ENCODE results near the gene AGTRAP. TPM values are rescaled to one million over a fixed set of nuclear protein-coding genes. Genes with fewer than 3 reads are reported as not detected.

The AGTRAP gene
- total and polyA plus RNA-seq, 12 donors: 23.4 to 104 (median 45.1) TPM

- no peak for TF ChIP-seq CTCF (IDR thresholded peaks at IDR 0.05)
- TF ChIP-seq POLR2A (IDR thresholded peaks at IDR 0.05): no peak
- peak; percentile 68 to 78 (median 73) for DNase-seq
- Histone ChIP-seq H3K27me3 (peaks cover 5% of the 10 kb centered on the region), H3K4me3 (no peak overlapping the region), H3K36me3 (replicated peaks in 1 of 2) (no peaks in the 10 kb centered on the region), H3K27ac (no peak overlapping the region), H3K4me1 (replicated peaks in 1 of 2) (peaks cover 0 to 7% of the 10 kb centered on the region in 2 donors), H3K9me3 (replicated peaks in 1 of 3) (no peaks in the 10 kb centered on the region)
- intact Hi-C loops (cut with DNase I): no loop called here
- 22 to 41% (median 30%) methylated on average over 2 to 15 of the region's 15 CpGs for WGBS, 4 donors
Observed at GRCh38 chr1:11701551-11701961, 34.4 kb upstream of the AGTRAP start.

GRCh38 chr1:11701981-11702803 lies 33.7 kb upstream of the AGTRAP start:
- no peak overlapping the region for H3K27ac ChIP-seq
- H3K9me3 ChIP-seq (replicated peaks in 1 of 3): no peaks in the 10 kb centered on the region
- peaks cover 0 to 7% of the 10 kb centered on the region in 2 donors for H3K4me1 ChIP-seq (replicated peaks in 1 of 2)
- H3K4me3 ChIP-seq: no peak overlapping the region
- H3K36me3 ChIP-seq (replicated peaks in 1 of 2): no peaks in the 10 kb centered on the region
- 53 to 66% (median 58%) methylated on average over 15 of the region's 15 CpGs for WGBS, 4 donors
- no peak for TF ChIP-seq CTCF (IDR thresholded peaks at IDR 0.05)
- no peak for TF ChIP-seq POLR2A (IDR thresholded peaks at IDR 0.05)
- peaks cover 5% of the 10 kb centered on the region for H3K27me3 ChIP-seq
- intact Hi-C loops (cut with DNase I): no loop called here
- DNase-seq: no peak

GRCh38 chr1:11703357-11704193 lies 32.4 kb upstream of the AGTRAP start:
- TF ChIP-seq CTCF (IDR thresholded peaks at IDR 0.05) (no peak), POLR2A (IDR thresholded peaks at IDR 0.05) (no peak)
- Histone ChIP-seq H3K4me3 (no peak overlapping the region), H3K27ac (no peak overlapping the region), H3K9me3 (replicated peaks in 1 of 3) (no peaks in the 10 kb centered on the region), H3K36me3 (replicated peaks in 1 of 2) (no peaks in the 10 kb centered on the region), H3K27me3 (peaks cover 5% of the 10 kb centered on the region), H3K4me1 (replicated peaks in 1 of 2) (peaks cover 0 to 7% of the 10 kb centered on the region in 2 donors)
- intact Hi-C loops (cut with DNase I): no loop called here
- 69 to 84% (median 76%) methylated on average over 4 to 8 of the region's 8 CpGs for WGBS, 4 donors
- no peak for DNase-seq

- Histone ChIP-seq H3K4me1 (replicated peaks in 1 of 2) (peaks cover 0 to 7% of the 10 kb centered on the region in 2 donors), H3K9me3 (replicated peaks in 1 of 3) (no peaks in the 10 kb centered on the region), H3K36me3 (replicated peaks in 1 of 2) (no peaks in the 10 kb centered on the region), H3K27me3 (peaks cover 5% of the 10 kb centered on the region), H3K4me3 (no peak overlapping the region), H3K27ac (no peak overlapping the region)
- TF ChIP-seq CTCF (IDR thresholded peaks at IDR 0.05) (no peak), POLR2A (IDR thresholded peaks at IDR 0.05) (no peak)
- 71 to 80% (median 76%) methylated on average over 6 to 11 of the region's 11 CpGs for WGBS, 4 donors
- no peak for DNase-seq
- intact Hi-C loops (cut with DNase I): no loop called here
Observed at GRCh38 chr1:11704194-11704529, 31.8 kb upstream of the AGTRAP start.

Data from adrenal gland (tissue), 12 donors.